Measurements from ENCODE around the gene SEC14L5.

The SEC14L5 gene

DNA sequence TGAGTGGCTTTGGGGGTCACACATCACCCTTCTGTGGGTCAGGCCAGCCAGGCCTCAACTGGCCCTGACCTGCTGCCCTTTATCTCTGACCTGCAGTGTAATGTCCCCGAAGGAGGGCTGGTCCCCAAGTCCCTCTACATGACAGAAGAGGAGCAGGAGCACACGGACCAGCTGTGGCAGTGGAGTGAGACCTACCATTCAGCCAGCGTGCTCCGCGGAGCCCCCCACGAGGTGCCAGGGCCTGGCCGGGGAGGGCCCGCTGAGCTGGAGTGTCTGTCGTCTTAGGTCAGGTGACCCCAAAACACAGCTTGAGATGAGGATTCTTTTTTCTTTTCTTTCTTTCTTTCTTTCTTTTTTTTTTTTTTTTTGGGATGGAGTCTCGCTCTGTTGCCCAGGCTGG is 49.1 kb downstream of the SEC14L5 start:
- TF ChIP-seq, protein P1, sequence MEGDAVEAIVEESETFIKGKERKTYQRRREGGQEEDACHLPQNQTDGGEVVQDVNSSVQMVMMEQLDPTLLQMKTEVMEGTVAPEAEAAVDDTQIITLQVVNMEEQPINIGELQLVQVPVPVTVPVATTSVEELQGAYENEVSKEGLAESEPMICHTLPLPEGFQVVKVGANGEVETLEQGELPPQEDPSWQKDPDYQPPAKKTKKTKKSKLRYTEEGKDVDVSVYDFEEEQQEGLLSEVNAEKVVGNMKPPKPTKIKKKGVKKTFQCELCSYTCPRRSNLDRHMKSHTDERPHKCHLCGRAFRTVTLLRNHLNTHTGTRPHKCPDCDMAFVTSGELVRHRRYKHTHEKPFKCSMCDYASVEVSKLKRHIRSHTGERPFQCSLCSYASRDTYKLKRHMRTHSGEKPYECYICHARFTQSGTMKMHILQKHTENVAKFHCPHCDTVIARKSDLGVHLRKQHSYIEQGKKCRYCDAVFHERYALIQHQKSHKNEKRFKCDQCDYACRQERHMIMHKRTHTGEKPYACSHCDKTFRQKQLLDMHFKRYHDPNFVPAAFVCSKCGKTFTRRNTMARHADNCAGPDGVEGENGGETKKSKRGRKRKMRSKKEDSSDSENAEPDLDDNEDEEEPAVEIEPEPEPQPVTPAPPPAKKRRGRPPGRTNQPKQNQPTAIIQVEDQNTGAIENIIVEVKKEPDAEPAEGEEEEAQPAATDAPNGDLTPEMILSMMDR (conservative IDR thresholded peaks at IDR 0.05; ENCODE audit: control insufficient read depth, insufficient read depth, low read depth, low read length) = no peak
- H3K4me3 ChIP-seq (ENCODE audit: control insufficient read depth, low read depth, low read length) = no peak overlapping the region
- no peak for DNase-seq (ENCODE audit: low read depth)

- TF ChIP-seq, protein P1 (conservative IDR thresholded peaks at IDR 0.05; ENCODE audit: control insufficient read depth, insufficient read depth, low read depth, low read length) = no peak
- DNase-seq (ENCODE audit: low read depth) = no peak
- H3K4me3 ChIP-seq (ENCODE audit: control insufficient read depth, low read depth, low read length) = no peak overlapping the region
Observed at GRCh38 chr16:5008311-5008731, 50.2 kb downstream of the SEC14L5 start.

DNA sequence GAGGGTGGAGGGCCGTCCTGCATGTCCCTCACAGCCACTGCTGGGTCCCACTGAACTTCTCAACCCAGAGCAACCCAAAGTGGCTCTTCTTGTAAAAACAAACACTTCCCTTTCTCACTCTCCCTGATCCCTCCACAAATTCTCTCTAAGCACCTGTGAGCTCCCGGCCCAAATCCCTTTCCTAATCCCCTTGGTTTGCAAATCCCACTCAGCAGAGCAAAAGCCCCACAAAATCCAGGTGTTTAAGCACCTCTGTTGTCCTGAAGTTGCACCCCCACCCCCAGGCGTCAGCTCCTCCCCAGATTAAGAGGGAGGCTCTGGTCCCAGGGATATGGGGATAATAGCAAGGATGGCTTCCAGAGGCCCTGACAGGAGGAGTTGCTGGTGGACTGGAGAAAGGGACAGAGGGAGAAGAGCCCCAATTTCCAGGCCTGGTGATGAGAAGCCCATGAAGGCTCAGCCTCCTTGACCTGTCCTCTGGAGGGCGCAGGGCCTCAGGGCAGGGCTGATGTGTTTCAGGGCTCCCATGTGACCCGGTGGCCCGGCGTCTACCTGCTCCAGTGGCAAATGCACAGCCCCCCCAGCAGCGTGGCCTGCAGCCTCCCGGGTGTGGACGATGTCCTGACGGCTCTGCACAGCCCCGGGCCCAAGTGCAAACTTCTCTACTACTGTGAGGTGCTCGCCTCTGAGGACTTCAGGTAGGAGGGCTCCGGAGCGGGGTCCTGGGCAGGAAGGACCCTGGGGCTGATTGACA is 52.6 kb downstream of the SEC14L5 start:
- DNase-seq (ENCODE audit: low read depth) = no peak
- no peak overlapping the region for H3K4me3 ChIP-seq (ENCODE audit: control insufficient read depth, low read depth, low read length)
- TF ChIP-seq, protein P1 (conservative IDR thresholded peaks at IDR 0.05; ENCODE audit: control insufficient read depth, insufficient read depth, low read depth, low read length) = no peak

DNA sequence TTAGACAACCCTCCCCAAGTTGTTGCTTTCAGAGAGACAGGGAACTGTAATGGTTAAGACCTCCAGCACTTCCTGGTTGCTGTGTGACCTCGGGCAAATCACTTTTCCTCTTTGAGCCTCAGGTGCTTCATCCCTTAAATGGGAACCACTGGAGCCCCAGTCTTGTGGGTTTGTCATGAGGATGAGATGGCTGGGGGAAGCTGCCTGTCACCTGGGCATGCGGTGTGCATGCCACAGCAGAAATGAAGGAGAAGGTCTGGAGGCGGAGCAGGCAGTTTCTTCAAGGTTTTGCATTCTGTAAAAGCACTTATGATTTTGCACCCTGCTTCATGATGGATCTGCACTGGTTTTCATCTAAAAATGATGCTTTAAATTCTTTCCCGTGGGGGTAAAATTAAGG is 53.5 kb downstream of the SEC14L5 start:
- TF ChIP-seq, protein P1 (conservative IDR thresholded peaks at IDR 0.05; ENCODE audit: control insufficient read depth, insufficient read depth, low read depth, low read length) = no peak

GRCh38 chr16:5012887-5013286 is 54.8 kb downstream of the SEC14L5 start:
- TF ChIP-seq, protein P1 (conservative IDR thresholded peaks at IDR 0.05; ENCODE audit: control insufficient read depth, insufficient read depth, low read depth, low read length) = no peak
- no peak overlapping the region for H3K4me3 ChIP-seq (ENCODE audit: control insufficient read depth, low read depth, low read length)
- no peak for DNase-seq (ENCODE audit: low read depth)

More for the DNA sequence above, 53.5 kb downstream of the SEC14L5 start:
- no peak overlapping the region for H3K4me3 ChIP-seq (ENCODE audit: control insufficient read depth, low read depth, low read length)
- no peak for DNase-seq (ENCODE audit: low read depth)

- no peak overlapping the region for H3K4me3 ChIP-seq (ENCODE audit: control insufficient read depth, low read depth, low read length)
- no peak for DNase-seq (ENCODE audit: low read depth)
- TF ChIP-seq, protein P1 (conservative IDR thresholded peaks at IDR 0.05; ENCODE audit: control insufficient read depth, insufficient read depth, low read depth, low read length) = no peak
Observed at GRCh38 chr16:5015351-5015750, 57.2 kb downstream of the SEC14L5 start.
